NCI-H146 treated with DMSO at 0.1 percent for 48 hours (cell line): ENCODE measurements around the gene HIVEP3.

Source experiments
- DNase-seq: peaks from one replicate; lab custom pipeline; 2025; ENCODE audit not compliant: unreplicated experiment; lab: John Stamatoyannopoulos, UW

HIVEP3 gene

DNA sequence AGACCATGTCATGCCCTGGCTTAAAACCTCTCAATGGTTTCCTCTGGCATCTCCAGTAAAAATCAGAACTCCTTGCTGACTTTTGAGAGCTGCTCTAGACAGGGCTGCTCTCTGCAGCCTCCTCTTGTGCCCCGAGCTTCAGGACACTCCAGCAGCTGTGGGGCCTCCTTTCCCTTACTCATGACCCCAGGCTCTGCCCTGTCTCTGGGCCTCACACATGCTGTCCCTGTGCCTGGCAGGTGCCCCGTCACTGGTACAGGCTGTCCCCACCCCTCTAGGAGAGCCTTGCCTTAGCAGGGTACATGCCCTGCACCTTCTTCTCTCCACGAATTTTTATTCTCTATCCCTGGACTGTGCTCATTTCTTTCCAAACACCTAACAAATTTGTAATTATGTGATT, 43.2 kb downstream of the HIVEP3 start:
- no peak for DNase-seq

DNA sequence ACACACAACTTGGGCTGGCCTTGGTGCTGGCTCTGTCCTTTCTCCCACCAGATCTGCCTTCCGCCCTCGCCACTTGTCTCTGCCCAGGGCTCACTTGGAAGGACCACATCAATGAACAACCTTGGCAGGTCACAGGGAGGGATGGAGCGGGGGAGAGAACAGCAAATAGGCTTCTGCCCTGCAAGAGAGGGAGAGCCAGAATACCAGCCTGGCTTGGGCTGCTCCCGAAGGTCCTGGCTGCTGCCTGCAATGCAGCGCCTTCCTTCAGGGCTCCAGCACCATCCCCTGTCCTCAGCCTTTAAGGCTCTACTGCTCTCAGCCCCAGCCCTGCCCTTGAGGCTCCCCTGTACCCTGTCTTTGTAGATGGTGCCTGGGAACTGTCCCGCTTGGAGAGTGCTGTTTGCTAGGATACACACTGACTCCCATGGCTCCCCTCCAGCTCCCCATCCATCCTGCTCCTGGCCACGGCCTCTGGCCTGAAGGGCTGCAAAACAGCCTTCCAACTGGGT, 43.8 kb downstream of the HIVEP3 start:
- no peak for DNase-seq

DNA sequence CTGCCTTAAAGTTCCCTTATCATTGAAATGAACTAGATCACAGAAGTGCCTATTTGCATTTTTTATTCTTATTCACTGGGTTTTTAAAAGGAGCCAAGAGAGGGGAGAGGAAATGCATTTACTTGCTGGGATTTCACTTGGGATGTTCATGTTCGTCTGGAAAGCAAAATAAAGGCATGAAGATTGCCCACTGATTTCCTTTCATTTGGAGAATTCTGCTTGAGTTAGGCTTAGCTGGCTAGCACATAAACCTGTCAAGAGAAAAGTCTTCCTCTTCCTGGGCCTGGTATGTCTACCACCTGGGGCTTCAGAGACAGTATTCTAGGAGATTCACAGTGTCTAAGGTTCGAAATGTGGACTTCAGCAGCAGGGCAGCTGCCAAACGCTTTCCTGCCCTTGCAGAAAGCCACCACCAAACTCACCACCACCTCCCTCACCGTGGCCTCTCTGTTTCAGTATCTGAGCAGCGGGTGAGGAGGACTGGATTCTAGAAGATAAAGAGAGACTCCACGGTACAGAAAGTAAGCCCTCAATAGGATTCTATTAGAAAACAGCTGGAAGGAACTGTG, 44.5 kb downstream of the HIVEP3 start:
- DNase-seq, result no peak

DNA sequence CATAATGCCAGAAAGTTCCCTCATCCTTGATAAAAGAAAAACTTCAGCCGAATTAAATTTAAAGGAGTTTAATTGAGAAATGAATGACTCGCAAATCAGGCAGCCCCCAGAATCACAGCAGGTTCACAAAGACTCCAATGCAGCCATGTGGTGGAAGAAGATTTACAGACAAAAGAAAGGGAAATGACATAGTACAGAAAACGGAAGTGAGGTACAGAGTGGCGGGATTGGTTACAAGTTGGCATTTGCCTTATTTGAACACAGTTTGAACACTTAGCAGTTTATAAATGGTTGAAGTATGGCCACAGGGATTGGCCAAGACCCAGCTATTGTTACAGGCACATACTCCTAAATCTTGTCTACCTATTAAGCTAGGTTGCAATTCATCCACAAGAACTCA, 46.6 kb downstream of the HIVEP3 start:
- DNase-seq, result no peak

DNA sequence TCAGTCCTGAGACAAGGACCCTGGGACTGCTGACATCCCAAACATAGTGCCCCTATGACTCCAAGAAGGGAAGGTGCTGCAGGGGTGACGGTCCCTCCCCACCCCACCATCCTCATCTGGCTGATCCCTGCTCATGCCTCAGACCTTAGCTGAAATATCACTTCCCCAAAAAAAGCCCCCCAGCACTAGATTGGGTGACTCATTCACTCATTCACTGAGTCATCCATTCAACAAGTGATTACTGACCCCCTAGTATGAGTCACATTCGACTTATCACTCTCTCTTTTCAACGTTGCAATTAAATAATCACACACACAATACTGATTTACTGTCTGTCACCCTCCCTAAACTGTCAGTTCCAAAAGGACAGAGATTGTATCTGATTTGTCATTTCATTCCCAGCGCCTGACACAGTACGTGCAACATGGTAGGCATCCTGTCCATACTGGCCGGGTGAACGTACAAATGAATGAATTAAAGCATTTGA, 48.6 kb downstream of the HIVEP3 start:
- DNase-seq, result no peak

DNA sequence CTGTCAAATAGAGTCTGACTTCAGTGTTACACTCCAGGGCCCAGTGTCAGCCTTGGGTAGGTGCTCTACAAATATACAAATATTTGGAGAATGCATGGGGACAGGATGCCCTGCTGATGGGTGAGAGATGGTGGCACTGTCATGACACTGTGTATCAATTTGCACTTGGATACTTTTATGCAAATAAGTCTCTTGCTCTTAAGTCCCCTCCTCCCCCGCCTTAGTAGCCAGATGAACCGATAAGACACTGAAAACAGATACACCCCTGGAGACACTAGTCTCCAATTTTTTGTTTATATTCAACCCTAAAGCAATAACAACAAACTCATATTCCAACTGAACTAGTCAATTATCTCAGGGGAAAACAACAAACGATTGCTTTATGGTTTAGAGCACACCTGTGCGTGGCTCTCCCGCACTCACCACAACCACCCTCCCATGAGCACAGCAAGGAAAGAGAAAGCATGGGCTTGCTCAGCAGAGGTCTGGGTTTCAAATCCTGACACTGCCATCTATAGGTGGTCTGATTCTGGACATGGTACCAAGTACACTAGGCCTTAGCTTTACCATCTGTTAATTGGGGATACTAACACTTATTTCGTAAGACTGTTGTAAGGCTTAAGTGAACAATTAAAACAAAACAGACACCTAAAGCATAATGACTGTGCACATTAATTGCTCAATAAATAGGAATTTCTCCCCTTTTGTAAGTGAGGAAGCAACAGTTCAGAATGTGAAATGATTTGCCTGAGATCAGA, 50.3 kb downstream of the HIVEP3 start:
- DNase-seq, result no peak

DNA sequence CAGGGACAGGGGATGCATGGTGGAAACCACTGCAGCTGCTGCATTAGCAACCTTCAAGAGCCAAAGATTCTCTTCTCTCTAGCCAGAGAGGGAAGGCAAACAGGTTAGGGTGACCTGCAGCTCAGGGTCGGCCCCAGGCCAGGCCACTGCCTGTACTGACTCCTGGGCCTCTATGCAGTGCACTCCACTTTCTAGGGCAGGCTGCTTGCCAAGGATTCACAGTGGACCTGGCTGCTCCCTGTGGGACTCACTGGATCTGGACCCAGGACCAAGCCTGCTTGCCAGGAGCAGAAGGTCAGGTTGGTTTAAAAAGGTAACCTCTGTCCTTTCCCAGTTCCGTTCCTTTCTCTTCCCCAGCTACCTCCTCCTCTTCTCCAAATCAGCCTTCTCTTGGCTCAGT, 52.4 kb downstream of the HIVEP3 start:
- DNase-seq, result no peak

DNA sequence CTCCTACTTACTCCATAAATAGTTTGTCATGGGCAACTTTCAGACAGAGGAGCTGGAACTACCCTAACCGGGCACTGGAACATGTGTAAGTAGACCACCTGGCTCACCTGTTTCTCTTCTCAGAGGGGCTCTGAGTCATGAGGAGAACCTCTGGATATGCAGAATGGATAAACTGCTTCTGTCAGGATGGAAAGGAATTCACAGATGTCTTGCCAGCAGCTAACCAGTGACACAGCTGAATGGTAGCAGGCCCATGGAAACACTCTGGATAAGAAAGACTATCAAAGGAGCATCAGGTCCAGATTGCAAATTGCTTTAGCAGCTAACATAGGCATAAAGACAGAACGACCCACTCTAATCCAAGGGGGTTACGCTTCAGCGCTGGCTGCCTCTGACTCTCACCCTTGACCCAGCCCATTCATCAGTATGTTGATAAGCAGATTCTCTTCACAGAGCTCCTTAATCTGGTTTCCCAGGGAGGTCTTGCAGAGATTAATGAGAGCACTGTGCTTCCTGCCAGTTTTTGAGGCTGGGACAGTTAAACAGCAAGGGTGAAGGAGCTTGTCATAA, 54.2 kb downstream of the HIVEP3 start:
- no peak for DNase-seq

DNA sequence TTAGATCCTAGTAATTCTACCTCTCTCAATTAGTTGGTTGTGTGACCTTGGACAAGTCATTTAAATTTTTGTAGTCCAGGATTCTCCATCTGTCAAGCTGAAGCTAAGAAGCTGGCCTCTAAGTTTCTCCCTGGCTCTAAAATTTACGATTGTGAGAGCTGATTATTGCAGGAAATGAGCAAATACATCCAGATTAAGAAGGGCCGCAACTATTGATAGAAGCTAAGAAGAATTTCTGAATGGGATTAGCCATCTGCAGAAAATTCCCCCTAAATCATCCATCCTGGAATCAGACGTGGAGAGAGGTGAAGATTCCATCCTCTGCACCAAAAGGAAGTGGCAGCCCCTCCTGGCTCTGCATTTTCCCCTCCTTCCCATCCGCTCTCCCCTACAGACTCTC, 55.0 kb downstream of the HIVEP3 start:
- no peak for DNase-seq

DNA sequence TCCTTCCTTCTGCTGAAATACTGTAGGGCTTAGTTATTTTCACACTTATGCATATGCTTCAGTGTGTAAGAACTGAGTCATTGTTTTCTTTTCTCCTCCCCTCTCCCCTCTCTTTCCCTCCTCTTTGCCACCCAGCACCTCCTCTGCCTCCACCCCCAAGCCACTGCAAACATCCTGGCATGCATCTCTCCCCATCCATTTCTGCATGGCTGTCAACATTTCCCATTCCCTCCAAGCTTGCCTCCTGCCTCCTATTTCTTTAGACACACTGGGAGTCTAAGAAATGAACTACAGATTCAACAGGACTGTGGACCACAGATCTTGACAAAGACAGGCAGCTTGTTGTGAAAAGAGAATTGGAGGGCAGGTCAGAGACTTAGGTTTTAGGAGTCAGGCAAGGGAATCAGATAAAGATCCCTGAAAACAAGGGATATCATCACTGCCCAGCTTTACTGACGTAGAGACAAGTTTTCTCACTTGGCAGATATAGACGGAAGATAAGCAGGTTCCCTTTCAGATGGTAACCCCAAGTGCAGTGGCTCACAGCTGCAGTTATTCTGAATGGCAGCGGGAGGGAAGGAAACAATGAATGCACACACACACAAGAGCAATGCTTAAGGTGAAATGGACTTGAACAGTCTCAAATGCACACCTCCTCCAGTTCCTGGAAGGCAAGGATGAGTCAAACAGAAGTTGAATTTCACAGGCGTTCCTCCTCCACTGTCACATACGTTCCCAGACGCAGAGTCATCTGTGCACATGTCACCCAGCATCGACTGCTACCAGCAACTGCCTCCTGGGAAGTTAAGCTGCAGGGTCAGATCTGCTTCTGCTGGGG, 56.1 kb downstream of the HIVEP3 start:
- no peak for DNase-seq

DNA sequence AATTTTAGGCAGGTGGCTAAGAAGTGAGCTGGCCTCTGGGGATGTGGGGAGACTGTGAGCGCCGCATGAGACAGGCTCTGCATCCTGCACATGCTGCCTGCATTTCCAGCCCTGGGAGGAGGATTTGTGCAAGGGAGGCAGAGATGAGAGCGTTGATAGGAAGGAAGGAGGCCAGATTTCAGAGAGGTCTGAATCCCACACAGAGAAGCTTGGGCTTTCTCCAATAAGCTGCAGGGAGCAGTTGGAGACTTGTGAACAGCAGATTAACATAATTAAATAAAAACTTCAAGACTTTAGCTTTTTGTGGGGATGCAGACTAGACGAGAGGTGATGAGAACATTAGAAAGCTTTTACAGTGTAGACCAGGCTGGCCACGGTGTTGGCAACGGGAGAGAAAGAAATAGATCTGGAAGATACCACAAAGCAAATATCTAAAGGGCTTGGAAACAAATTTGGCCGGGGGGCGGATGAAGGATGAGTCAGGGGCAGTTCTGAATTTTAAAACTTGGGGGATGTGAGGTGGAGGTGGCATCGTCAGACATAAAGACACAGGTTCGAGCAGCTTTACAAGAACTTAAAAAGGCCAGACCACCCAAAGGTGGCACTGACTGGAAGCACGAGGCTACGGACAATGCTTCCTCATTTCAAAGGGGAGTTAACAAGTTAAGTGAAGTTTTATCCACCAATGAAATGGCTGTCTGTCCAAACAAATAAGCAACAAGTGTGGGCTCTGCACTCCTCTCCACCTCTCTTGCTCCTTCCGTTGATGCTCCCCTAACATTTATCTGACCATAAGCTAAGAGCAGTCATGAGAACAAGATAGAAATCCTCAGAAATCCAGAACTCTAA, 57.0 kb downstream of the HIVEP3 start:
- DNase-seq, result no peak

DNA sequence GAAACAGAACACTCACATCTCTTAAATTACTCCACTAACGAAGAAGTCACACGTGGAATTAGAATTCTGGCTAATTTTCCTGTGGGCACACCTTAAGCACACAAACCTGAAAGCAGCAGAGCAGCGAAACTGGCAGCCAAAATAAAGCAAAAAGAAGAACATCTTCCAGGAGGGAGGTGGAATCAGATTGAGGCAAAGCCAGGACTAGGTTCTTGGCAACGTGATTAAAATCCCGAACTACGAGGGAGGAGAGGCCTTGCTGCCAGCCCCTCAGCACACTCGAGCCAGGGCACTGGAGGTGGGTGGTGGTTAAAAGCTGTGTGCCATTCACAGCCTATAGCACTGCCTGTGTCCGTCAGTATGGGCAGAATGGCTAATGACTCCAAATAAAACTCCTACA, 58.0 kb downstream of the HIVEP3 start:
- no peak for DNase-seq

DNA sequence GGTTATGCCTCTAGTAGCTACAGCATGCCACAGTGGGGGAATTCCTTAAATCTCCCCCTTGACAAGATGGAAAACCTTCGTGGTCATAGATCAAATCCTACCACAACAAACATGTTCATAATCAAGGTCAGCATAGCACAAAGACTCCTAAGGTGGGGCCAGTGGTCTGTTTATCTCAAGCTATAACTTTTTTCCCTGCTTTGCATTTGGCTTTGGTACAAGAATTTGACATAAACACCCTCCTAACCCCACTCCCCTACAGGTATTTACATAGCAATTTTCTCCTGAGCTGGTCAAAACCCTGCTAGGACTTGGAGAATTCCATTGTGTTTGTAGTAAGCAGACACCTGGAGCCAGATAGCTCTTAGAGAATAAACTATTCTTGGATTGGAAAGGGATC, 58.5 kb downstream of the HIVEP3 start:
- DNase-seq, result peak; percentile 36

DNA sequence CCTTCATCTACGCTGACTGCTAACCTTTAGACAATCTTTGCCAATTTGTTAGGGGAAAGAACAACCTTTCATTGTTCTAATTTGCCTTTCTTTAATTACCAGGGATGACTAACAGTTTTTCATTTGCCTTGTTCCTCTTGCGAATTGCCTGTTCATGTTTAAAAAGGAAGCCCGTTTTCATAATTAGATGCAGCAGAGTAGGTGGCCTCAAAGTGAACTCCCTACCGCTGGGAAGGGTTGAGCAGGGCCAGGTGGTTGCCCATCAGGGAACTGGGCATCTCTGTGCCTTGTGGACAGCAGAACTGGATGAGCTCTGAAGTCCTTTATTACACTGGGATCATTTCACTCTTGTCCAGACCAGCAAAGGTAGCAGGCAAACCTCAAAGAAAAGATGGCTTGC, 59.0 kb downstream of the HIVEP3 start:
- no peak for DNase-seq

DNA sequence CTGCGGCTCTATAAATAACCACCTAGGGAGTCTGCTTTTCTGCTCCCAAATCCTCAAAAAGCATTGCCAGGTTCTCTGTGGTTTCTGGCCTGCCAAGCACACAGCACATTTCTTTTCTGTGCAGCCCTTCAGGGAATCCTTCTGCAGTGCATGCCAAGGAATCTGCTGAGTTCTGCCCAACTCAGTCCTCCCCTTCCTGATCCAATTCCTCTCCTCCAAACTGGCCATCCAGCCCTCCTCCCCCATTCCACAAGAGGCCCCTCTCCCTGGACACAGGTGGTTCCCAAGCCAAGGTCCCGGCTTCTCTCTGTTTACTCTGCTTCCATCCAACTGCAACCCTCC, 61.8 kb downstream of the HIVEP3 start:
- DNase-seq, result no peak

DNA sequence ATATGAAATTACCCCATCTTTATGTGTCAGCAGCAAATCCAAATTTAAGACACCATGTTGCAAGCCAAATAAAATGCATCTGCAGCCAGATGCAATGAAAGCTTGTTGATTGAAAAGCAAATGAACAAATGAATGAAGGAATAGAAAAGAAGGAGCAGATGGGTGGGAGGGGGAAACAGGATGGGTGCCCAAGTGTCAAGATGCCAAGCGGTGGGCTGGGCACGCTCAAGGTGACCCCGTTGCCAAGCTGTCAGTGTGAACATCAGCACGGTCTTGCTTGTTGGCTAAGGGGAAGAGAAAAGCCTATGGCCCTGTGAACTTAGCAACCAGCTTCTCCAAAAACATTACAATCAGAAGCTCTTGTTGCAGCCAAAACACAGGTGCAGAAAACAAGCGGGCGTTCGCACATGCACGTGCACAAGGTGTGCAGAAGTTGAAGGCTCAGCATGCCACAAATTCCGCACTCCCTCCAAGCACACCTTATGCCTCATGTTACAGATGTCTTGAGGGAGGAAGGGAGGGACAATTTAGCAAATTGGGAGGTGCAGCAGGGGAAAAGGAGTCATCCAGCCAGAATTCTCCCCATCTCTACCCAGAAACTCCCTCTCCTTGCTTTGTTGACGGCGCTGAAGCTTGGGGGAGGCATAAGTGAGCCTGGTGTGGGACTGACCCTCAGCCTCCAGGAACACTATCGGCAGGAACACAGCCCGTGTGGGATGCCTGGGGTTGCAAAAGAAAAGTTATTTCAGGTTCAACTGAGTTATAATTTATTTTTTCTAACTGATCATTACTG, 62.4 kb downstream of the HIVEP3 start:
- DNase-seq, result no peak

DNA sequence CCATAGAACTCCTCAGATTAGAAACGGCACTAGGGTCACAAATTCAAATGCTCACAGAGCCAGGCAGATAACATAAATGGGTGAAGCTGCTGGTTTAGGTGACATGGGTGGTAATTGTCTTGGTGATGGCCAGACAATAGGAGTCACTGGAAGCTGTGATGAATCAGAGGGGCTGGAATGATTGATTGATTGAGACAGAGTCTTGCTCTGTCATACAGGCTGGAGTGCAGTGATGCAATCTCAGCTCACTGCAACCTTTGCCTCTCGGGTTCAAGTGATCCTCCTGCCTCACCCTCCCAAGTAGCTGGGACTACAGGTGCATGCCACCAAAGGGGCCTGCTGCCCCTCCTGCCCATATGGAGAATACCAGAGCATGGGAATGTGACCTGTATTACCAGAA, 63.0 kb downstream of the HIVEP3 start:
- DNase-seq, result no peak

DNA sequence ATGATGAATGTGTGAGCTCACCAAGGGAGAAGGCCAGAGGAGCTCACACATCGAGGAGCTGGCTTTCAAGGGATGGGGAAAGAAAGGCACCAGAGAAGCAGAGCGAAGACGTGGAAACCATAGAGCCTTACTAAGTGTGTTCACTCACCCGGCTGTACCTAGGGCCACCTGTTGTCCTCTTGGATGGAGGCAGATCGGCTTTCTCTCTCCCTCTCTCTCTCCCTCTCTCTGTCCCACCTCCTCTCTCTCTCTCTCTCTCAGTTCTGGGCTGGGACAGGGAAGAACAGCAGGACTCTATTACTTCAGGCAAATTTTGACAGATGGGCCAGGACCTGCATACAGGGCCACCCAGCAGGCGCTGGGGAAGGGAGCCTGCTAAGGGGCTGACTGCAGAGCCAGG, 64.8 kb downstream of the HIVEP3 start:
- DNase-seq, result no peak

DNA sequence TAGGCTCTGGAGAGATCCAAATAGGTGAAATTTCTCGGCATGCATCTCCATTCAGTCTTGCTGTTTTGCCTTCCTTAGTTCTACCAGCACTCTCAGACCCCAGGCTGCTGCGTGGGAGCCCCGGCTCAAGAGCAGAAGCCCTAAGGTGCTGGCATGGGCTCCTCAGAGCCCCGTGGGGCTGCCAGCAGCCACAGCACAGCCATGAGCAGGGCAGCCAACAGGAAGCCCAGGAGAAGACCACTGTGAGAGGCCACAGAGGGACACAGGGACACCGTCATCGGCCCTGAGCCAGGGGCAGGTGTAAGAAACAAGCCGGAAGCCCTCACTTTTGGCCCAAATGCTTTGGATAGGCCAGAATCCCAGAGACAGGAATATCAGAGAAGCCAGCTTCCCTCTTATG, 66.6 kb downstream of the HIVEP3 start:
- no peak for DNase-seq

DNA sequence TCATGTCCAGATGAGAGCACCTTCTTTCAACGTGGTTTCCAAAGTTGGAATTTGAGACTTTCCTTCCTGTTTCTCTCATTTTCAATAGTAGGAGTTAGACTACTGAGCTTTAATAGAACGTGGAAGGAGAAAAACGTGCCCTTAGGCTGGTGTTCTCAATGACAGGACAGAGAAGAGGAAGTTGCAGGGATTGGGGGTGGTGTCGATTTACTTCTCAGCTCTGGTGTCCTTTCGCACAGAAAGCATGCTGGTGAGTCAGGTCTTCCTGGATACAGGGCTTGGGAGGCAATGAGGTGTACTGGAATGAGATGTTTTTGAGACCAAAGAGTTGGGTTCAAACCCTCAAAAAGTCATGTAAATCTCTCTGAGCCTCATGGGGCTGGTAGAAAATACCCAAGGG, 67.1 kb downstream of the HIVEP3 start:
- DNase-seq, result no peak
